ENCODE results near the gene A2ML1.
"Not testable (repeated sequence)": the region's sequence is repeated elsewhere in the genome, so short reads cannot be mapped to it uniquely, and the experiment has no call there.

The A2ML1 gene

GRCh38 chr12:8902703-8903102 is 80.3 kb downstream of the A2ML1 start:
- in situ Hi-C loops (cut with MboI; ENCODE audit: low sequenced_read_pairs) = not testable (repeated sequence)

DNA sequence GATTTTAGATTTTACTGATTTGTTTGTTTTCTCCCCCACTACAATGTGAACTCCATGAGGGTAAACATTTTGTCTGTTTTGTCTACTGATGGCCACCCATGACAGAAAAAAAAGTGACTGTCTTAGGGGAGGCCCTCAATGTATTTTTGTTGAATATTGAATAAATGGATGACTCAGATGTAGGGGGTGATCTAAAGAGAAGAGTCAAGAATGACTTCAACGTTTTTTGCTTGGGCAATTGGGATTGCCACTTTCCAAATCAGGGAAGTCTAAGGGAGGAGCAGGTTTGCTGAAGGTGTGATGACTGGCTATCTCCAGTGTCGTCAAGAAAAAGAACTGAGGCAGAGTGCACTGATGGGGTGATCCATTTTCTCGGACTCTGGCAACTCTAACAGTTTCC is 81.2 kb downstream of the A2ML1 start:
- in situ Hi-C loops (cut with MboI; ENCODE audit: low sequenced_read_pairs) = no loop called here

DNA sequence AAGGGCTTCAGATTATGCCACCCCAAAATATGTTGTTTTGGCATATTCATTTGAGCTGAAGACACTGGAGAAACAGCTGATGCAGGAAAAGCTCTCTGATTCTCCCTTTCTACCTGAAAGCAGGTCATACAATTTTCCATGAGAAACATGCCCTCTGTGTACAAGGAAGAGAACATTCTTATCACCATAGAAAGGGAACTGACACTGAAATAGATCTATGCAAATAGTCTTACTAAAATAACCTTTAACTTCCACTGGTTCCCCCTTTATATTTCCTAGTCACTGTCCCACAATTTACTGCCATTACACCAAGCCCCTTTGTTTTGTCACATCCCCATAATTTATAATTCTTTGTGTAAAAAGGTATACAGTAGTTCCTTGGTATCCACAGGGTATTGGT is 82.2 kb downstream of the A2ML1 start:
- in situ Hi-C loops (cut with MboI; ENCODE audit: low sequenced_read_pairs) = no loop called here

- in situ Hi-C loops (cut with MboI; ENCODE audit: low sequenced_read_pairs) = no loop called here
Measured at GRCh38 chr12:8905546-8905945, 83.1 kb downstream of the A2ML1 start.

DNA sequence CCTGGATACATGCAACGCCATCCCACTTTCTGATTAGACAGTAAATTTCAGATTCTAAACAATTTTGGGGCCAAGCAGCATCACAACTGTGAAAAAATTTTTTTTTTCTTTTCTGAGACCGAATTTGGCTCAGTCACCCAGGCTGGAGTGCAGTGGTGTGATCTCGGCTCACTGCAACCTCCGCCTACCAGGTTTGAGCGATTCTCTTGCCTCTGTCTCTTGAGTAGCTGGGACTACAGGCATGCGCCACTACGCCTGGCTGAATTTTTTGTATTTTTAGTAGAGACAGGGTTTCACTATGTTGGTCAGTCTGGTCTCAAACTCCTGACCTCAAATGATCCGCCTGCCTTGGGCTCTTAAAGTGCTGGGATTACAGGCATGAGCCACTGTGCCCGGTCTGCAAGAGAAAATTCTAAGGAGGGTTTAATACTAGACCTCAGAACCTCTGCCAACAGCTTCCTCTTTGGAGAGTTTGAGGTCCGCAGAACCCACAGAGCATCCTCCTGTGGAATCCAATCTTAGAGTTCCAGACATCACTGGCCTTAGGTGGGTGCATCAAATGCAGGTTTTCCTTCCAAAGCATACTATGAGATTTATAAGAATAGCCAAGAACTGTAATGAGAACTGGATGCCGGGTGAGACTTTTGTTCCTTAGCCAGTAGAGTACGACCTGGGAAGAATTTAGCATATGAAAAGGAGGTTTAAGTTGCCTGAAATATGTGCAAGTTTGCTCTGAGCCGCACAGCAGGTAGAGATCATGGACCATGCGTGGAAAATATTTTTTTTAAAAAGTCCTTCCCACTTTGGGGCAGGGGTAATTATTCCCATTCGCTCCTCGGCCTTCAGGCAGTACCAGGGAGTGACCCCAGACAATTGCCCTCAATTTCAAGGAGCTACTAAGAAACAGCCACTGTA is 84.1 kb downstream of the A2ML1 start:
- in situ Hi-C loops (cut with MboI; ENCODE audit: low sequenced_read_pairs) = no loop called here

- in situ Hi-C loops (cut with MboI; ENCODE audit: low sequenced_read_pairs) = no loop called here
Measured at GRCh38 chr12:8907513-8907912, 85.1 kb downstream of the A2ML1 start.

DNA sequence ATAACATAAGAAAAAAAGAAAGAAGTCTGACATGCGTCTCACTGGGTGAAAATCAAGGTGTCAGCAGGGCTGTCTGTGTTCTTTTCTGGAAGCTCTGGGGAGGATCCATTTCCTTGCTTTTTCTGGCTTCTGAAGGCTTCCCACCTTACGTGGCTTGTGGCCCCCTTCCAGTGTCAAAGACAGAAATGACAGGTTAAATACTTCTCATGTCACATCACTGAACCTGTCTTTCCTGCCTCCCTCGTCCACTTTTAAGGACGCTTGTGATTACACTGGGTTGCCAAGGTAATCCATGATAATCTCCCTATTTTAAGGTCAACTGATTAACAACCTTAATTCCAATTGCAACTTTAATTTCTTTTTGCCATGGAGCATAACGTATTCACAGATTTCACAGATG is 87.3 kb downstream of the A2ML1 start:
- in situ Hi-C loops (cut with MboI; ENCODE audit: low sequenced_read_pairs) = no loop called here

- in situ Hi-C loops (cut with MboI; ENCODE audit: low sequenced_read_pairs) = no loop called here
Measured at GRCh38 chr12:8911606-8912268, 89.3 kb downstream of the A2ML1 start.

DNA sequence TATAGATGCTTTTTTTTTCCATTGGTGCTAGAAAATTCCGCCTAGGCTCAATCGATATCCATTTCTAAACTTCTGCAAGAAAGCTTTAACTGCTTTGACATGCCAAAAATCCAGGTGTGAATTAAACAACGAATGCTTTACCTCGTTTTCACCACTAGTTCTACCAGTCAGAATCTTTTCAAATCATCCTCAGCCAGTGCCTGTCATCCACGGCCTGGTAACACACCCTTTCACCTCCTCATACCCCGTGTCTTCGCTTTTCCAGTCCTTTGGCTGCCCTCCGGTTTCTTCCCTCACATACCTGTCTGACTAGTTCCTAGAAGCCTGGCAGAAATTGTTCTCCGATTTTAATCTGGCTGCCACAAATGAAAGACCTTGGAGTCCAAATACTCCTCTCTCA is 90.5 kb downstream of the A2ML1 start:
- in situ Hi-C loops (cut with MboI; ENCODE audit: low sequenced_read_pairs) = no loop called here

- in situ Hi-C loops (cut with MboI; ENCODE audit: low sequenced_read_pairs) = no loop called here
Measured at GRCh38 chr12:8913702-8914032, 91.2 kb downstream of the A2ML1 start.

GRCh38 chr12:8914033-8914715 is 91.8 kb downstream of the A2ML1 start, which contains the start of gene PHC1:
PHC1 (plus strand) TSS chr12:8914509; CDS start chr12:8917678, 3,169 bp downstream.
- in situ Hi-C loops (cut with MboI; ENCODE audit: low sequenced_read_pairs) = not testable (repeated sequence)

- in situ Hi-C loops (cut with MboI; ENCODE audit: low sequenced_read_pairs) = no loop called here
Measured at GRCh38 chr12:8914716-8915526, 92.5 kb downstream of the A2ML1 start.

- in situ Hi-C loops (cut with MboI; ENCODE audit: low sequenced_read_pairs) = no loop called here
Measured at GRCh38 chr12:8916154-8916553, 93.7 kb downstream of the A2ML1 start.

DNA sequence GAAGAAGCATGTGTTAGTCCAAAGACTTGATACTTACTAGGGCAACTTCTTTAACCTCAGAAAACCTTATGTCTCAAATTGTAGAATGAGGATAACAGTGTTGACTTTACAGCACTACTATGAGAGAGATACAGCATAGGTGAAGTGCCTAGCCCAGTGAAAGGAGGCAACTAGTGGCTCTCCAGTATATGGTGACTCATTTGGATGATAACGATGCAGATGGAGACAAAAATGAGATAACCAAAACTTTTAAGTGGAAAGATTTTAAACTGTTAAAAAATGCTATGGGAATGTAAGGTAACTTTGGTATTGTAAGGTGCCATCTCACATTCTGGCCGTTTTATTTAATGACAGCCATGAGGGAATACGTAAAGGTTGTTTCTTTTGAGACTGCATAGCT is 94.6 kb downstream of the A2ML1 start:
- in situ Hi-C loops (cut with MboI; ENCODE audit: low sequenced_read_pairs) = no loop called here

DNA sequence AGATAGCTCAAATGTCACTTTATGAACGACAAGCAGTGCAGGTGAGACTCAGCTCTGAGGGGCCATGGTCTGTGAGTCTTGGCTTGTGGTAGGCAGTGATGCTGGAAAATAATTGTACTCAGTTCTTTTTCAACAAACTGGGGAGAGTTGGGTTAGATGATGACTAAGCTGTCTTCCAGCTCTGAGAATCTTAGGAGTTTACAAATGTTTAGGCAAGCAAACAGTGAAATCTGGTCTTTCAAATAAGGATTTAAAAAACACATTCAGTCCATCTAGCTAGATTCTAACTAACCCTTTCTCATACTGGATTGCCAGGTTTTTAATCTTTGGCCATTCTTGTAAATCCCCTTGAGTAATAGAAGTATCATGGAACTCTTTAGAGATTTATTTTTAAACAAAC is 95.3 kb downstream of the A2ML1 start:
- in situ Hi-C loops (cut with MboI; ENCODE audit: low sequenced_read_pairs) = no loop called here

DNA sequence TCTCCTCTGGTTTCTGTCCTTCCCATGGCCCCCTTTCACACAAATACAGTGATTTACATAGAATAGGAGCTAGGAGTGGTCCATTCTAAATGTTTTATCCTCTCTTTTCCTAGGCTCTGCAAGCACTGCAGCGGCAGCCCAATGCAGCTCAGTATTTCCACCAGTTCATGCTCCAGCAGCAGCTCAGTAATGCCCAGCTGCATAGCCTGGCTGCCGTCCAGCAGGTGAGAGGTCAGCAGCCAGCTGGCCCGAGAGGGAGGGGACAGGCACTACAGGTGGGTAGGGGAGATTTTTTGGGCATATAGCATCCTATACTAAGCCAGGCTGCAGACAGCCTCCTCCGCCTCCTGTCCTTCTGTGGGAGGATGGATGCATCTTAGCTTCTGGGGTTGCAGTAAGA is 97.2 kb downstream of the A2ML1 start:
- in situ Hi-C loops (cut with MboI; ENCODE audit: low sequenced_read_pairs) = not testable (repeated sequence)

DNA sequence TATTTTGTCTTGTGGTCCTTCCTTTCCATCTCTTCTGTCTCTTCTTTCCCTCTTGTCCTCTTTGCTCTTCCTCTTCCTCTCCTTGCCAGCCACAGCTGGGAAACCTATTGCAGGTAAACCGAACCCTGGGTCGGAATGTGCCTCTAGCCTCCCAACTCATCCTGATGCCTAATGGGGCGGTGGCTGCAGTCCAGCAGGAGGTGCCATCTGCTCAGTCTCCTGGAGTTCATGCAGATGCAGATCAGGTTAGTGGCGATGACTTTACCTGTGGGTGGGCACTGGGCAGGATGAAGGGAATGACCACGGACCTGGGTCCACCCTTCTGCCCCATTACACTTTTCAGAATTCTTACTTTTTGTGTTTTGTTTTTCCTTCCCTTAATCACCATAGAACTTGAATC is 100.1 kb downstream of the A2ML1 start:
- in situ Hi-C loops (cut with MboI; ENCODE audit: low sequenced_read_pairs) = no loop called here
